Ishikawa (cell line): Measurements from ENCODE around the gene TPO.

Experiments
- CEBPB ChIP-seq: IDR thresholded peaks from 2 replicates; pipeline ENCODE4 v1.6.1; 2012
- CREB1 ChIP-seq: IDR thresholded peaks from 2 replicates; pipeline ENCODE4 v1.6.1; 2012; ENCODE audit warnings: low read depth
- EGR1 ChIP-seq: IDR thresholded peaks from 2 replicates; pipeline ENCODE4 v1.6.1; 2012
- EP300 ChIP-seq: IDR thresholded peaks from 2 replicates; pipeline ENCODE4 v1.6.1; 2012; ENCODE audit warnings: borderline replicate concordance
- FOXM1 ChIP-seq: IDR thresholded peaks from 2 replicates; pipeline ENCODE4 v1.6.1; 2012; ENCODE audit warnings: low read depth, borderline replicate concordance
- NFIC ChIP-seq: IDR thresholded peaks from 2 replicates; pipeline ENCODE4 v1.6.1; 2012
- RAD21 ChIP-seq: IDR thresholded peaks from 2 replicates; pipeline ENCODE4 v1.6.1; 2012; ENCODE audit warnings: low read depth
- TAF1 ChIP-seq: IDR thresholded peaks from 2 replicates; pipeline ENCODE4 v1.6.1; 2012; ENCODE audit warnings: low read depth, mild to moderate bottlenecking
- TCF12 ChIP-seq: IDR thresholded peaks from 2 replicates; pipeline ENCODE4 v1.6.1; 2012; ENCODE audit warnings: low read depth
- TEAD4 ChIP-seq: IDR thresholded peaks from 2 replicates; pipeline ENCODE4 v1.6.1; 2012
- YY1 ChIP-seq: IDR thresholded peaks from 2 replicates; pipeline ENCODE4 v1.6.1; 2012; ENCODE audit warnings: low read depth
- ZBTB7A ChIP-seq: IDR thresholded peaks from 2 replicates; pipeline ENCODE4 v1.6.1; 2012; ENCODE audit warnings: low read depth
- TF ChIP-seq, protein P1 (sequence below): IDR thresholded peaks from 2 replicates; pipeline ENCODE4 v1.6.1; 2012
- TF ChIP-seq, protein P2 (sequence below): IDR thresholded peaks from 2 replicates; pipeline ENCODE4 v1.6.1; 2012
- TF ChIP-seq, protein P3 (sequence below): IDR thresholded peaks from 2 replicates; pipeline ENCODE4 v1.6.1; 2012; ENCODE audit warnings: low read depth, mild to moderate bottlenecking

TPO gene

GRCh38 chr2:1582891-1583341 is 169.7 kb downstream of the TPO start:
- no peak for TF ChIP-seq RAD21
- TF ChIP-seq TEAD4: no peak
- TF ChIP-seq EGR1: no peak
- TF ChIP-seq CREB1: no peak
- no peak for TF ChIP-seq ZBTB7A

DNA sequence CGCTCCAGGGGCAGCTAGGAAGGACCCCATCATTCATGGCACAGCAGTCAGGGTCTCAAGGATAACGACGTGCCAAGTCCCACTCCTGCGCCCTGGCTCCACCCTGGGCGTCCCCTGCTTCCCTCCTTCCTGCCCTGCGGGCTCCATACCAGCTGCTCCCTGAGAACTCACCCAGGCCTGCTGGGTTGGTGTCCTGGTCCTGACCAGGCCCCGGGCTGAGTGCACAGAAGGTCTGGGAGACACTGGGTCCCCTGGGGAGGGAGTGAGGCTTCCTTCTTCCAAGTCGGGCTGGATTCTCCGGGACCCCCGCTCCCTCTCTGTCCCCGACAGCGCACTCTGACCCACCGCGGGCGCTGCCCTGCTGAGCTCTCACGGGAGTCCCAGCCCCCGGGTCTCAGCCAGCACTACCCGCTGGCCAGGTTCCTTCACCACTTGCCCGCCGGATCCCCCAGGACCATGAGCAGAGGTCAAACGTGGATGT is 170.8 kb downstream of the TPO start:
- TF ChIP-seq, protein P1, sequence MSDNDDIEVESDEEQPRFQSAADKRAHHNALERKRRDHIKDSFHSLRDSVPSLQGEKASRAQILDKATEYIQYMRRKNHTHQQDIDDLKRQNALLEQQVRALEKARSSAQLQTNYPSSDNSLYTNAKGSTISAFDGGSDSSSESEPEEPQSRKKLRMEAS: no peak
- TF ChIP-seq YY1: no peak
- TF ChIP-seq TCF12: no peak
- TF ChIP-seq, protein P2, sequence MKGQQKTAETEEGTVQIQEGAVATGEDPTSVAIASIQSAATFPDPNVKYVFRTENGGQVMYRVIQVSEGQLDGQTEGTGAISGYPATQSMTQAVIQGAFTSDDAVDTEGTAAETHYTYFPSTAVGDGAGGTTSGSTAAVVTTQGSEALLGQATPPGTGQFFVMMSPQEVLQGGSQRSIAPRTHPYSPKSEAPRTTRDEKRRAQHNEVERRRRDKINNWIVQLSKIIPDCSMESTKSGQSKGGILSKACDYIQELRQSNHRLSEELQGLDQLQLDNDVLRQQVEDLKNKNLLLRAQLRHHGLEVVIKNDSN: no peak
- TF ChIP-seq RAD21: no peak
- TF ChIP-seq CEBPB: no peak
- TF ChIP-seq CREB1: no peak
- no peak for TF ChIP-seq TAF1
- TF ChIP-seq NFIC: no peak
- TF ChIP-seq EP300: no peak
- TF ChIP-seq EGR1: no peak
- TF ChIP-seq ZBTB7A: no peak
- TF ChIP-seq, protein P3, sequence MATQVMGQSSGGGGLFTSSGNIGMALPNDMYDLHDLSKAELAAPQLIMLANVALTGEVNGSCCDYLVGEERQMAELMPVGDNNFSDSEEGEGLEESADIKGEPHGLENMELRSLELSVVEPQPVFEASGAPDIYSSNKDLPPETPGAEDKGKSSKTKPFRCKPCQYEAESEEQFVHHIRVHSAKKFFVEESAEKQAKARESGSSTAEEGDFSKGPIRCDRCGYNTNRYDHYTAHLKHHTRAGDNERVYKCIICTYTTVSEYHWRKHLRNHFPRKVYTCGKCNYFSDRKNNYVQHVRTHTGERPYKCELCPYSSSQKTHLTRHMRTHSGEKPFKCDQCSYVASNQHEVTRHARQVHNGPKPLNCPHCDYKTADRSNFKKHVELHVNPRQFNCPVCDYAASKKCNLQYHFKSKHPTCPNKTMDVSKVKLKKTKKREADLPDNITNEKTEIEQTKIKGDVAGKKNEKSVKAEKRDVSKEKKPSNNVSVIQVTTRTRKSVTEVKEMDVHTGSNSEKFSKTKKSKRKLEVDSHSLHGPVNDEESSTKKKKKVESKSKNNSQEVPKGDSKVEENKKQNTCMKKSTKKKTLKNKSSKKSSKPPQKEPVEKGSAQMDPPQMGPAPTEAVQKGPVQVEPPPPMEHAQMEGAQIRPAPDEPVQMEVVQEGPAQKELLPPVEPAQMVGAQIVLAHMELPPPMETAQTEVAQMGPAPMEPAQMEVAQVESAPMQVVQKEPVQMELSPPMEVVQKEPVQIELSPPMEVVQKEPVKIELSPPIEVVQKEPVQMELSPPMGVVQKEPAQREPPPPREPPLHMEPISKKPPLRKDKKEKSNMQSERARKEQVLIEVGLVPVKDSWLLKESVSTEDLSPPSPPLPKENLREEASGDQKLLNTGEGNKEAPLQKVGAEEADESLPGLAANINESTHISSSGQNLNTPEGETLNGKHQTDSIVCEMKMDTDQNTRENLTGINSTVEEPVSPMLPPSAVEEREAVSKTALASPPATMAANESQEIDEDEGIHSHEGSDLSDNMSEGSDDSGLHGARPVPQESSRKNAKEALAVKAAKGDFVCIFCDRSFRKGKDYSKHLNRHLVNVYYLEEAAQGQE: no peak
- no peak for TF ChIP-seq FOXM1
- no peak for TF ChIP-seq TEAD4

DNA sequence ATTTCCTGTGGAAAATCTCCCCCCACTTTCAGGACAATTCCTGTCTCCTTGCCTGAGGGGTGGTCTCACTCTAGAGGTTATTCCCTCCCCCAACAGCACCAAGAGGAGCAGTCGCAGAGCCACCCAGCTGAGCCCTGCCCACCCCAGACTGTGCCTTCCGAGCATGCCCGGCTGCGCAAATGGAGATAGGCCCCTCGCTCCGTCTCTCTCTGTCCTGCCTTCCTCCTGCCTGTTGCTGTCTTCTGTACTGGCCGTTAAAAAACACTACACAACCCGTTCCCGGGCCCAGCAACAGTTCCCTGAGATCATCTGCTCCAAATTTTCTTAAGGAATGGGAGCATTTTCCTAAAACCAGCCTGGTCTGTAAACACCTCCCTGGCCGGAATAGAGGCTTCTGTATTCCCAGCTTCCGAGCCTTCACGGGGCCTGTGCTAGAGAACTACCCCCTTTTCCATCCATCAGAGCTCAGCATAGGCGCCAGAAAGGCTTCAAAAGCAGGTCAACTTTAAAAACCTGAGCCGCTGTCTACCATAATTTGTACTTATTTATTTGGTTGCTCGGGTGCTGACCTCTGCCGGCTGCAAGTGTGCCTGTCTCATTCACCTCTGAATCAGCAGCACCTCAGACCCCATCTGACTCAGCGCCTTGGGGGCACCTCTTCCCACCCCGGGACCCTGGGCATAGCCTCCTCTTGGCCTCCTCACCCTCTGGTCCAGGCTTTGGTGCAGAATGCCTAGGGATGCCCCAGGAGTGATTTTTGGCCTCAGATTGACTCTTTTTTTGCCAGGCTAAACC is 171.6 kb downstream of the TPO start:
- TF ChIP-seq EP300: no peak
- no peak for TF ChIP-seq NFIC
- TF ChIP-seq TEAD4: no peak
- TF ChIP-seq, protein P2: no peak
- TF ChIP-seq TAF1: no peak
- no peak for TF ChIP-seq ZBTB7A
- TF ChIP-seq TCF12: no peak
- TF ChIP-seq, protein P3: no peak
- TF ChIP-seq RAD21: no peak
- no peak for TF ChIP-seq EGR1
- no peak for TF ChIP-seq FOXM1
- no peak for TF ChIP-seq CREB1
- TF ChIP-seq CEBPB: no peak

GRCh38 chr2:1585635-1586034 is 172.4 kb downstream of the TPO start:
- no peak for TF ChIP-seq TCF12
- no peak for TF ChIP-seq EP300
- TF ChIP-seq, protein P3: no peak
- TF ChIP-seq YY1: no peak
- TF ChIP-seq, protein P1: no peak
- no peak for TF ChIP-seq CEBPB
- no peak for TF ChIP-seq TEAD4
- TF ChIP-seq RAD21: no peak
- TF ChIP-seq NFIC: no peak
- no peak for TF ChIP-seq ZBTB7A
- TF ChIP-seq EGR1: no peak
- TF ChIP-seq, protein P2: no peak
- TF ChIP-seq CREB1: no peak
